Coronary artery (tissue), 2 donors: ENCODE data around the gene PARP2.

Experiments used
- DNase-seq: peaks from one replicate; pipeline ENCODE4 v3.0.0-alpha.2; 2017; ENCODE audit warnings: low spot score
- H3K27ac ChIP-seq, 2 donors: fragments of 200-600 bp; sonication (generic); one replicate each; pipeline ENCODE4 v1.5.1; 2016 to 2019
- H3K4me3 ChIP-seq: fragments of 200-600 bp; sonication (generic); 2 replicates; pipeline ENCODE4 v1.5.1; 2016; ENCODE audit warnings: mild to moderate bottlenecking, moderate library complexity
- CTCF ChIP-seq: fragments of 200-600 bp; sonication (generic); IDR thresholded peaks from one replicate; pipeline ENCODE4 v1.5.1; 2019; ENCODE audit warnings: antibody characterized with exemption

Gene PARP2

GRCh38 chr14:20314026-20314425 is 29.4 kb upstream of the PARP2 start:
- H3K27ac ChIP-seq: no peak overlapping the region
- DNase-seq: no peak
- no peak overlapping the region for H3K4me3 ChIP-seq
- TF ChIP-seq CTCF: no peak

GRCh38 chr14:20317720-20318119 is 25.7 kb upstream of the PARP2 start:
- no peak overlapping the region for H3K4me3 ChIP-seq
- TF ChIP-seq CTCF: no peak
- no peak for DNase-seq
- H3K27ac ChIP-seq: no peak overlapping the region

- peak; percentile 55 for TF ChIP-seq CTCF
- no peak overlapping the region for H3K4me3 ChIP-seq
- no peak for DNase-seq
- peak overlapping the region in 1 of 2 donors; percentile 23 for H3K27ac ChIP-seq
Measured at GRCh38 chr14:20327005-20327869, 16.2 kb upstream of the PARP2 start.

- Histone ChIP-seq H3K27ac (no peak overlapping the region), H3K4me3 (no peak overlapping the region)
- no peak for DNase-seq
- no peak for TF ChIP-seq CTCF
Measured at GRCh38 chr14:20328705-20329104, 14.7 kb upstream of the PARP2 start.

- H3K4me3 ChIP-seq: no peak overlapping the region
- H3K27ac ChIP-seq: no peak overlapping the region
- TF ChIP-seq CTCF: no peak
- DNase-seq: no peak
Measured at GRCh38 chr14:20329355-20329754, 14.1 kb upstream of the PARP2 start.

GRCh38 chr14:20331053-20331613 is 12.3 kb upstream of the PARP2 start:
- no peak overlapping the region for H3K4me3 ChIP-seq
- H3K27ac ChIP-seq: no peak overlapping the region
- no peak for TF ChIP-seq CTCF
- no peak for DNase-seq

GRCh38 chr14:20332431-20332787 is 11.0 kb upstream of the PARP2 start:
- no peak for TF ChIP-seq CTCF
- peak overlapping the region; percentile 81 to 85 for H3K27ac ChIP-seq
- peak overlapping the region; percentile 68 for H3K4me3 ChIP-seq
- DNase-seq: no peak
